ENCODE measurements around the gene E4F1.

The E4F1 gene

DNA sequence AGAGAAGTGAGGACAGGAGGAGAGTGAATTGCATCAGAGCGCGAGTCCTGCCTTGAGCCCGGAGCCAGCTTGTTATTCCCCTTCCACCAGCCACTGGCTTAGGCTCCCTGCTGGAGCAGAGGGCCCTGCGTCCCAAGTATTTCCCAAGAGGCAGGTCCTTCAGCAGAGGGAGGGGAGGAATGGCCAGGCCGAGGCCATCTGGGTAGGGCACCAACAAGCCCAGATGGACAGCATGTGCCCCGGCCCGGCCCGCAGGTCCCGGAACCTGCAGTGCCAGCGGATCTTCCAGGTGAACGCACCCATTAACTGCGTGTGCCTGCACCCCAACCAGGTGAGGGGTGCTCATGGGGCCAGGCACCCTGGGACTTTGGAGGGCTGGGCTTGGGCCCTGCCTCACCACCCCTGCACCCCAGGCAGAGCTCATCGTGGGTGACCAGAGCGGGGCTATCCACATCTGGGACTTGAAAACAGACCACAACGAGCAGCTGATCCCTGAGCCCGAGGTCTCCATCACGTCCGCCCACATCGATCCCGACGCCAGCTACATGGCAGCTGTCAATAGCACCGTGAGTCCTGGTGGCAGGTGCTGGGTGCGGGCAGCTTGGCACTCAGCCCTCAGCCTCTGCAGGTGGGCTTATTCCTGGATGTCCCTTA is 16.5 kb upstream of the E4F1 start:
- DNase-seq, result peak; percentile 33 to 50 (median 38)

- no peak for DNase-seq
Observed at GRCh38 chr16:2207872-2208271, 15.5 kb upstream of the E4F1 start.

DNA sequence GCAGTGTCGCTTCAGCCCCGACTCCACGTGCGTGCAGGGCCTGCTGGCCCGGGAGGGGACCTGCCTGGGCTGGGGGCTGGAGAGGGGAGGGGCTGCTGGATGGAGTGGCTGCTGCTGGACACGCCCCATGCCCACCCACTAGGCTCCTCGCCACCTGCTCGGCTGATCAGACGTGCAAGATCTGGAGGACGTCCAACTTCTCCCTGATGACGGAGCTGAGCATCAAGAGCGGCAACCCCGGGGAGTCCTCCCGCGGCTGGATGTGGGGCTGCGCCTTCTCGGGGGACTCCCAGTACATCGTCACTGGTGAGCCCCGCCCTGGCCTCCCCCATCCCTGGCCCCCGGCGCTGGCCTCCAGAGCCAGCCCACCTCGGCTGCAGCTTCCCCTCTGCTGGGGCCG is 15.1 kb upstream of the E4F1 start:
- DNase-seq, result no peak

GRCh38 chr16:2208772-2209171 is 14.6 kb upstream of the E4F1 start:
- no peak for DNase-seq

- DNase-seq, result no peak
Observed at GRCh38 chr16:2209258-2210008, 14.0 kb upstream of the E4F1 start.

DNA sequence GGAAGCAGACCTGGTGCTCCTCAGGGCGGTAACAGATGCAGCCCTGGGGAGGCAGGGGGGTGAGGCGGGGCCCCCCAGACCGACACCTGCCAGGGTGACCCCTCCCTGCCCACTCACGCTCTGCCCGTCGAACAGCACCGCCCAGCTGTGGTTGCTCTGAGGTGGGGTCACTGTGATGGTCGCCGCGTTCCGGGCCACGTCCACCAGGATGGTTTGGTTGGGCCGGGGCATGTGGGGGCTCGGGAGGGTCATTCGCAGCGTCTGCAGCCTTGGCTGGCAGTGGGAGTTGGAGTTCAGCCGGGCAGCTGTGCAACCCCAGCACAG is 13.4 kb upstream of the E4F1 start:
- no peak for DNase-seq

- DNase-seq, result no peak
Observed at GRCh38 chr16:2210386-2211365, 12.7 kb upstream of the E4F1 start, which contains the start of gene BRICD5. Gene BRICD5, minus strand, starts transcription at chr16:2210863. Its CDS starts 30 bp downstream, at chr16:2210833.

DNA sequence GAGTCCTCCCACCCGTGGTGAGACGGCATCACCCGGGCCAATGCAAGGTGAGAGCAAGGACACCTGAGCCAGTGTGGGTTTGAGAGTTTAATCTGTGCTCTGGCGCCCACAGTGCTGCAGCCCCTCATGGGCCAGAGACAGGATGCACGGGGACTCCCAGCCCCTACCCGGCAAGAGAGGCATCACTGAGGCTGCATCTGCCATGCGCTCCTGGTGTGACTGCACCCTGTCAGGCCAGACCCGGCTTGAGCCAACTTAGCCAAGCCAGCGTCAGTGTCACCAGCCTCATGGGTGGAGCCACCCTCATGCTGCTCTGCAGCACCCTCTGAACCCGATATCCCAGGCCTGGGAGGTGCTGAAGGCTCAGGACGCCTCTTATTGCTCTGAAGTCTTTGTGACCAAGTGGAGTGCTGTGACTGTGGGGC is 11.5 kb upstream of the E4F1 start:
- no peak for DNase-seq

GRCh38 chr16:2212362-2213324 is 10.7 kb upstream of the E4F1 start:
- DNase-seq, result peak; percentile 50 to 61 (median 56)

DNA sequence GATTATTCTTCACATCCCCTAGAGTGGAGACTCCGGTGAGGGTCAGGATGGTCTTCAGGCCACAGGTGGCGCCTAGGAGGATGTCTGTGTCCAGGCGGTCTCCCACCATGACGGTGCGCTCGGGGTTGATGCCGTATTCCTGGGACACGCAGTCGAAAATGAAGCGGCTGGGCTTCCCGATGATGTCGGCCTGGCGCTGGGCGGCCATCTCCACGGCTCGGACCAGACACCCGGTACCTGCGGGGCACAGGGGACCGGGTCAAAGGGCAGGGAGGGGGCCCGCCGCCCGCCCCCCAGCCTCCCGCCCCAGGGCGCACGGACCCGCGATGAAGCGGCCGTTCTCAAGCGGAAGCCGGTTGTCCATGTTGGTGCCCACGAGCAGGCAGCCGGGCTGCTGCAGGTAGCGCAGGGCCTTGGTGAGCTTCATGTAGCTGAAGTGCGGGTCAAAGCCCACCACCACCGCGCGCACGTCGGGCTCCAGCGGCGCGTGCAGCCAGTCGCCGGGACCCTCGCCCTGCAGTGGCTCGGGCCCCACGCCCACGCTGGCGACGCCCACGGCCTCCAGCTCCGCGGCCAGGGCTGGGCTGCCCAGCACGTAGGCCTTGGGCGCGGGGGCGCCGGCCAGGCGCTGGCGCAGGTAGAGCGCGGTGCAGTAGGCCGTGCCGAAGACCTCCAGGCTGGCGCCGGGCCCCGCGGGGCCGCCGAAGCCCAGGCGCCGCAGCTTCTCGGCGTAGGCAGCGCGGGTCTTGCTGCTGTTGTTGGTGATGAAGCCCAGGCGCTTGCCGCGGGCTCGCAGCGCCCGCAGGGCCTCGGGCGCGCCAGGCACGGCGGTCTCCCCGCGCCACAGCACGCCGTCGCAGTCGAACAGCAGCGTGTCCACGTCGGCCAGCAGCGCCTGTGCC is 9.3 kb upstream of the E4F1 start:
- DNase-seq, result peak in 1 of 3 donors; percentile 56

- no peak for DNase-seq
Observed at GRCh38 chr16:2214719-2214968, 8.7 kb upstream of the E4F1 start, which contains the start of gene PGP. Gene PGP, minus strand, starts transcription at chr16:2214840. Its CDS starts 63 bp downstream, at chr16:2214777.

- no peak for DNase-seq
Observed at GRCh38 chr16:2216330-2216729, 7.1 kb upstream of the E4F1 start.

- peak; percentile 49 to 71 (median 54) for DNase-seq
Observed at GRCh38 chr16:2223942-2224486, 623 bp downstream of the E4F1 start.

DNA sequence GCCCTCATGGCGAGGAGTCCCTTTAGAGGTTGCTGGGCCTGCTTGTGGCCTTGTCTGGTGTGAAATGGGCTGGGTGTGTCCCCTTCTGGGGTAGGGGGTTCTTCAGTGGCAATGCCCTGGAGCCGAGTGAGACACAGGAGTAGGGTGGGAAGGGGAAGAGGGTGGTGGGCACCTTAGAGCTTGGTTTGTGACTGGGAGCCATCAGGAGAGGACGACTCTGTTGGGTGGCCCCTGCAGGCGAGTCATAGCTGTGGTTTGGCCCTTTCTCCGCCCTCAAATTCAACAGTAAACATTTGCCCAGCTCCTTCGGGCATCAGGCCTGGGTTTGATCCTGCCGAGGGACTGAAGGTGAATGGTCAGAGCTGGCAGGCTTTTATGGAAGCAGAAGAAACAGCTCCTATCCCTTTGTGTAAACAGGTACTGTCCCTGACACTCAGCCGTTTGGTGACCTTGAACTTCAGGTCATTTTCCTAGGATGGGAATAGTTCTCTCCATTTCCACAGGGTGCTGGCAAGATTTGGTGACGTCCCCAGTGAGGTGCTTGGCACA is 2.9 kb downstream of the E4F1 start:
- DNase-seq, result no peak

DNA sequence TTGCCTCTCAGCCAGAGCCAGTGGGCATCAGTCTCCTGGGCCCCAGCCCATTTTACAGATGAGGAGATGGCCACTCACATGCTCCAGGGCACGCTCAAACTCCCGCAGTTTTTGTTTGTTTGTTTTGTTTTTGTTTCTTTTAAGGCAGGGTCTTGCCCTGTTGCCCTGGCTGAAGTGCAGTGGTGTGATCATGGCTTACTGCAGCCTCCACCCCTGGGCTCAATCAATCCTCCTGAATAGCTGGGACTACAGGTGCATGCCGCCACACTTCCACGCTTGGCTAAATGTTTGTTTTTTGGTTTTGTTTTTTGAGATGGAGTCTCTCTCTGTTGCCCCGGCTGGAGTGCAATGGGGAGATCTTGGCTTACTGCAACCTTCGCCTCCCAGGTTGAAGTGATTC is 3.5 kb downstream of the E4F1 start:
- DNase-seq, result no peak

GRCh38 chr16:2228161-2228824 is 4.9 kb downstream of the E4F1 start:
- DNase-seq, result no peak

- no peak for DNase-seq
Observed at GRCh38 chr16:2229091-2229490, 5.7 kb downstream of the E4F1 start.

DNA sequence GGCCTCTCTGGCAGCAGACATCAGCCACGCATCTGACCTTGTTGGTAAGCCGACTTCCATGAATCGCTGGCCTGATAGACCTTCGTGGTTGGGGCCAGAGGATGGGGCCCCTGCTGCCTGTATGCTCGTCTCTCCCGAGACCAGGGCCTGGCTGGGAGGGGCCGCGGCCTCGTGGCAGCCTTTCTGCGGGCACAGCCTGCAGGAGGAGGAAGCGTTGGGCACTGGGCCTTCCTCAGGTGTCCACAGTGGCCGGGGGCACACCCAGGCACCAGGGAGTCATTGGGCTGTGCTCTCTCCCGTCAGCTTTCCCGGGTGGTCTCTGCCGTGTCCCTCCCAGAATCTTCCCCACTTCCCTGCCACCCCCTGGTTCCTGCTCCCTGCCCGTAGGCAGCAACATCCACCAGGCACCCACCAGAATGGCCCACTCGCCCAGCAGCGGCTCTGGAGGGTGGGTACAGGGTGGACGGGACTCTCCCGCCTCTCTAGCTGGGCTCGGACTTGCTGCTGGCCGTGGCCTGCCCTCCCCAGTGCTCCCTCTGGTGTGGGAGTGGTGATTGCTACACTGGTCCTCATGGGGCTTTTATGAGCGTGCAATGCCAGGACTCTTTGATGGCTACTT is 6.3 kb downstream of the E4F1 start:
- no peak for DNase-seq

DNA sequence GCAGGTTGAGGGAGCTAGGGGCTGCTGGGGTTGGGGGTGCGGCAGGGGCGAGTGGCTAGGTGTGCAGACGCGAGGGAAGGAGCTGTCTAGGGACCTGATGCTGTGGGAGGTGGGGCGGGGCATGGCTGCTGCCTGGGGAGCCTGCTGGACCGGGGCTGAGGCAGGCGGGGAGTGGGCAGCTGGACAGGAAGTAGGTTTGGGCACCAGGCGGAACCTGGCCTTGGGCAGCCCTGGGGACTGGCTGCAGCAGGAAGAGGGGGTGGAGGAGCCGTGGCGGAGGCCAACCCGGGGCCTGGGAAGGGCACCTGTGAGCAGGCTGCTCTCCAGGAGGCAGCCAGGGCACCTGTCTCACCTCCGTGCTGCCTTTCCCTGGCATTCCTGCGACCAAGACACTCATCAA is 7.0 kb downstream of the E4F1 start:
- no peak for DNase-seq
